HL-60 (cell line): ENCODE results near the gene GRIN1.
"Not testable (repeated sequence)": the region's sequence is repeated elsewhere in the genome, so short reads cannot be mapped to it uniquely, and the experiment has no call there.

Experiments used
- CTCF ChIP-seq: IDR thresholded peaks from one replicate; pipeline ENCODE4 v1.5.1; 2011; ENCODE audit warnings: low read length, control low read depth, inconsistent platforms; ENCODE audit not compliant: insufficient read depth
- GABPA ChIP-seq: IDR thresholded peaks from 2 replicates; pipeline ENCODE4 v1.6.1; 2012; ENCODE audit warnings: low read depth
- POLR2AphosphoS5 ChIP-seq: IDR thresholded peaks from 2 replicates; pipeline ENCODE4 v1.6.1; 2012; ENCODE audit warnings: low read depth
- REST ChIP-seq: IDR thresholded peaks from 2 replicates; pipeline ENCODE4 v1.6.1; 2012; ENCODE audit warnings: low read depth; ENCODE audit not compliant: insufficient replicate concordance
- SPI1 ChIP-seq: IDR thresholded peaks from 2 replicates; pipeline ENCODE4 v1.6.1; 2012; ENCODE audit warnings: low read depth, mild to moderate bottlenecking, borderline replicate concordance

- not testable (repeated sequence) for TF ChIP-seq CTCF, POLR2AphosphoS5, REST, SPI1, GABPA
These were observed 14.9 kb upstream of the GRIN1 start for GRCh38 chr9:137123952-137124462.
